ENCODE measurements around the gene TCP1.
"Not testable (repeated sequence)": the region's sequence is repeated elsewhere in the genome, so short reads cannot be mapped to it uniquely, and the experiment has no call there.

The TCP1 gene

GRCh38 chr6:159769470-159769869, 19.9 kb downstream of the TCP1 start:
- DNase-seq, result no peak

GRCh38 chr6:159766906-159767305, 22.5 kb downstream of the TCP1 start:
- no peak for DNase-seq

DNA sequence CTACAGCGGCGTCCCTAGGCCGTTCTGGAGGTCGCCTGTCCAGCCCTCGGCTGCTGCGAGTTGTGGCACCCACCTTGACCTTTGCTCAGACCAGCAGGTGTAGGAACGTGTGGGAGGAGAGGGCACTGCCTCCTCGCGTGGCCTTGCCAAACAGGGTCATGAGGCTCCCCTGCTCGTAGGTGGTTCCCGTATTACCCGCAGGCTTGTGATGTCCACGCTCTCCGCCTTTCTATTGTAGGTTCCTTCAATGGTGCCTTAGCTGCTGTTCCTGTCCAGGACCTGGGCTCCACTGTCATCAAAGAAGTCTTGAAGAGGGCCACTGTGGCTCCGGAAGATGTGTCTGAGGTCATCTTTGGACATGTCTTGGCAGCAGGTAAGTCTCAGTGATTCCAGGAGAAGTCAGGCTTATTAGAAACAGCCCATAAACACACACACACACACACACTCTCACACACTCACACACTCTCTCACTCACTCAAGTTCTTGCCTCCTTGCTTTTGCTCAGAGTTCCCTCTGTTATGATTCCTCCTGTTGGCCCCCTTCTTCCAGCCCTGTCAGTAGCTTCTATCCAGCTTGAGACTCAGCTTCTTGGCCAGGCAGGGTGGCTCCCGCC, 26.6 kb downstream of the TCP1 start:
- DNase-seq, result no peak

DNA sequence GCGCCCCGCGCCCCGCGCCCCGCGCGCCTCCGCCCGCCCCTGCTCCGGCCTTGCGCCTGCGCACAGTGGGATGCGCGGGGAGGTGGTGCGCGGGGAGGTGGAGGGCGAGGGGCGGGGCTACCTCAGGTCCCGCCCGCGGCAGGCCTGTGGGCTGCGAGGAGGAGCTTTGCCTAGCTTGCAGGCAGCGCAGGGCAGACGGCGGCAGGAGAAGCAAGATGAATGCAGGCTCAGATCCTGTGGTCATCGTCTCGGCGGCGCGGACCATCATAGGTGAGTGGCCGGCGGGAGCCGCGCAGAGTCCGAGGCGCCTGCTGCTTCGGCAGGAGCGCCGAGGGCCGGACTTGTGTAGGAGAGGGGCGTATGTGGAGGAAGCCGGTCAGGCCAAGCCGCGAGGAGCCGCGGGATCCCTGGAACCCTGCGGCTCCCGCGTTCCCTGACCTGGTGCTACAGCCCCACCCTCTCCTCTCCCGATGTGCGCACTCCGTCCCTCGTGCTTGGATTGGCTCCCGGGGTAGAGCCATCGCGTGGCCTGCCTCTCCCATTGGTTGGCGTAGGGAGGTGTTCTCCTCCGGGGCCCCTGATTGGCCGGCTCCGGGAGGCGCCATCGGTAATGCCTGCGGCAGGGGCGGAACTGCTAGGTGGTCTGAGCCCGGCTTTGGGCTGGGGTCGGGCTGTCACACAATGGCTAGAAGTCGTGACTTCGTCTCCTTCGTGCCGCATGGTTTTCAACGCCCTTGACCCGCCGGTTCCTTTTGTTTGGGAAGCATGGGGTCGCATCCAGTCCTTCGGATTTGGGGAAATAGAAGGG, 27.3 kb downstream of the TCP1 start, which contains the start of gene ACAT2:
TSS of gene ACAT2 (plus strand) at position 173 of the 808 bp plus-strand sequence. CDS start at position 216, 43 bp downstream.
- peak; percentile 96 for DNase-seq

- peak; percentile 14 for DNase-seq
Observed at GRCh38 chr6:159761129-159761872, 28.1 kb downstream of the TCP1 start.

DNA sequence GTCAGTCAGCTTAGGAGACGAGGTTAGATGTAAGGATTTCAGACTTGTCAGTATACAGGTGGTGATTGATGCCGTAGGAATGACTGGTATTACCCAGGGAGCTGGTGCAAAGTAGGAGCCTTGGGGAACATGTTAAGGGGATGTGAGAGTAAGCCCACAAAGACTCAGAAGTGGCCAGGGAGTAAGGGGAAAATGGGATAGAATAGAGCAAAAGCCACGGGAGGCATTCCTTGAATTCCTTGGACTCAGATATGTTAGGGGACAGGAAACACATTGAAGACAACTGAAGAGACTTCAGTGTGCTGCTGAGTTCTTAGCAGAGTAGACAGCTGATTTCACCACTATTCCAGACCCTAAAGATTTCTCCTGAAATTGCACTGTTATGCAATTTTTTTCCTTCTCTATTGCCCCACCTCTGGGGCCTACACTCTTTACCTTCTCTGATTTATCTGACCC, 28.8 kb downstream of the TCP1 start:
- peak; percentile 95 for DNase-seq

DNA sequence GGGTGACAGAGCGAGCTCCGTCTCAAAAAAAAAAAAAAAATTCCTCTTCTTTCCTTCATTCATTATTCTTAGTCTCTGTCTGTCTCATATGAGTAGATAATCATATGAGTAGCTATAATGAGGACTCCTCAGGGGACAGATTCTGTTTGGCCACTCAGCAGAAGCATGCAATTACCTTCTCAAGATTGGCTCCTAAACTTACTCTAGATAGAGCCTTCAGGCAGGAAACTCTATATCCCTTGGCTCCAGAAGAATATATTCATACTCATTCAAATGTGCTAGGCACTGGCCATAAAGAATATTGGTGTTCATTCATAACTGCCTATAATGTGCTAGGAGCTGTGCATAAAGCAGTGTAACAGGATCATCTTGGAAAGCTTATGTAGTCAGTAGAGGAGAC, 29.8 kb downstream of the TCP1 start:
- DNase-seq, result no peak

GRCh38 chr6:159758031-159759001, 31.1 kb downstream of the TCP1 start:
- peak; percentile 80 for DNase-seq

DNA sequence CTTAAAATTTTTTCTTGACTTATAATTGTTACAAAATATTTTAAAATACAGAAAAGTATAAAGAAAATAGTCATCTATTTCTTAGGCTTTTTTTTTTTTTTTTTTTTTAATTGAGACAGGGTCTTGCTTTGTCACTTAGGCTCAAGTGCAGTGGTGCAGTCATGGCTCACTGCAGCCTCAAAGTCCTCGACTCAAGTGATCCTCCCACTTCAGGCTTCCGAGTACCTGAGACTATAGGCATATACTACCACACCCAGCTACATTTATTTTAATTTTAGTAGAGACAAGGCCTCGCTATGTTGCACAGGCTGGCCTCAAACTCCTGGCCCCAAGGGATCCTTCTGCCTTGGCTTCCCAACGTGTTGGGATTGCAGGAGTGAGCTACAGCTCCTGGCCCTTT, 32.9 kb downstream of the TCP1 start:
- DNase-seq, result no peak

GRCh38 chr6:159754959-159755914, 34.2 kb downstream of the TCP1 start:
- DNase-seq, result no peak

DNA sequence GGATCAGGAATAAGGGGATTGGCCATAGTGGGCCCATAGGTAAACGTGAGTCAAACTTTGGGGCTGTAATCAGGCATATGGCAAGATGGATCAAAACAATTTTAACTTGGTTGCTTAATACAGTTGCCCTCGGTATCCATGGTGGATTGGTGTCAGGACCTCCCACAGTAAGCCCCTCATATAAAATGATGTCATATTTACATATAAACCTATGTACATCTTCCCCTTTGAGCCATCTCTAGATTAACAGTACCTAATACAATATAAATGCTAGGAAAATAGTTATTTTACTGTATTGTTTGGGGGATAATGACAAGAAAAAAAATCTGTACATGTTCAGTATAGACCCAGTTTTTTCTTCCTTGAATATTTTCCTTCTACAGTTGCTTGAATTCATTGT, 35.0 kb downstream of the TCP1 start:
- no peak for DNase-seq

GRCh38 chr6:159753081-159753872, 36.1 kb downstream of the TCP1 start:
- no peak for DNase-seq

DNA sequence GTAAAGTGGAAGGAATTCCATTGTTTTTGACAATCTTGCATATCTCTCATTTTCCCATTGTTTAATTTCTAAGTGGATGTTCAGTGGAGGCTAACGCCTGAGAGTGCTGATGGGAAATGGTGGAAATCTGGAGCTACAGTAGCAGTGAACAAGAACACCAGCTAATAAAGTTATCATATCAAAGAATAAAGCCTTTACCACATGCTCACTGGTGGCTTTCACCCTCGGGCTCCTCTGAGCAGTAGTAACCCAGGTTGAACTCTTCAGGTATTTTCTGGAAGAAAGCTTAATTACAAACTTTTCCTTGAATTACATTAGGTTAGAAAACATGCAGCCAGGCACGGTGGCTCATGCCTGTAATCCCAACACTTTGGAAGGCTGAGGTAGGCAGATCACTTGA, 38.0 kb downstream of the TCP1 start:
- DNase-seq, result no peak

GRCh38 chr6:159748127-159748526, 41.3 kb downstream of the TCP1 start:
- not testable (repeated sequence) for DNase-seq

DNA sequence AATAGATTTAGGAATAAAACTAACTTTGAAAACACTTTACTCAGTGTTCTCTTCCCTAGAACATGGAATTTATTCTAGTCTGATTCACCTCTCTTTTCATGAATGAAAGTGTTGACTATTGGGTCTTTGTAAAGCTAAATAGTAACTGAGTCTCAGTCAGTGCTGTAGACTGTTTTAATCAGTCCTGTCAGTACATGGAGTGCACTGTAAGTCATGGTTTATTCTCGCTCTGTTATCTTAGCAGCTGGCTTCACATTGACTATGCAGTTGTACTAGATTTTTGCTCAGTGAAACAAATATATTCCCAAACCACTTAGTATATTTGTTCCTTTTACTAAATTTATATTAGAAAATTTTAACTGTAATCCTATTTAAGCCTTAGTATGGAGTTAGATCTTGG, 42.6 kb downstream of the TCP1 start:
- no peak for DNase-seq

DNA sequence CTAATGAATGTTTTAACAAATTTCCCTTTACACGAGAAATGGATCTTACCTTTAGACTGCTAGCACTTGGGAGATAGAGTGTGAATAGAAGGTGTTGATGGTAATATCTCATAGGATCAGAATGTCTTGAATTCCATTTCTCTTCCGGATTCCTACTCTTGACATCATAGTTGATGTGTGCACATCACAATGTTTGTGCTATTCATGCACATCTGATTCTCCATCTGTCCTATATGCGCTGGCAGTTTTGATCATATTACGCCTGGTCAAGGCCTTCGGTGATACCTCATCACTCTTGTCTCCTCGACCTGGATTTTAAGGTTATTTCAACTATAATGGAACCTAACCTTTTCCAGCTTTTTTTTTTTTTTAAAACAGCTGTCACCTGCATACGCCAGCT, 44.3 kb downstream of the TCP1 start:
- DNase-seq, result no peak

GRCh38 chr6:159742165-159742564, 47.2 kb downstream of the TCP1 start:
- no peak for DNase-seq

GRCh38 chr6:159739341-159739740, 50.1 kb downstream of the TCP1 start:
- DNase-seq, result no peak

GRCh38 chr6:159736908-159737307, 52.5 kb downstream of the TCP1 start:
- DNase-seq, result no peak

- DNase-seq, result not testable (repeated sequence)
Observed at GRCh38 chr6:159733395-159733794, 56.0 kb downstream of the TCP1 start.

Data from fibroblast of skin of back (primary cell).